ENCODE measurements around the gene SLC18A3. TPM values are rescaled to one million over a fixed set of nuclear protein-coding genes. Genes with fewer than 3 reads are reported as not detected.

SLC18A3 gene
- total RNA-seq, 1 donor from 2014 or later: not detected

DNA sequence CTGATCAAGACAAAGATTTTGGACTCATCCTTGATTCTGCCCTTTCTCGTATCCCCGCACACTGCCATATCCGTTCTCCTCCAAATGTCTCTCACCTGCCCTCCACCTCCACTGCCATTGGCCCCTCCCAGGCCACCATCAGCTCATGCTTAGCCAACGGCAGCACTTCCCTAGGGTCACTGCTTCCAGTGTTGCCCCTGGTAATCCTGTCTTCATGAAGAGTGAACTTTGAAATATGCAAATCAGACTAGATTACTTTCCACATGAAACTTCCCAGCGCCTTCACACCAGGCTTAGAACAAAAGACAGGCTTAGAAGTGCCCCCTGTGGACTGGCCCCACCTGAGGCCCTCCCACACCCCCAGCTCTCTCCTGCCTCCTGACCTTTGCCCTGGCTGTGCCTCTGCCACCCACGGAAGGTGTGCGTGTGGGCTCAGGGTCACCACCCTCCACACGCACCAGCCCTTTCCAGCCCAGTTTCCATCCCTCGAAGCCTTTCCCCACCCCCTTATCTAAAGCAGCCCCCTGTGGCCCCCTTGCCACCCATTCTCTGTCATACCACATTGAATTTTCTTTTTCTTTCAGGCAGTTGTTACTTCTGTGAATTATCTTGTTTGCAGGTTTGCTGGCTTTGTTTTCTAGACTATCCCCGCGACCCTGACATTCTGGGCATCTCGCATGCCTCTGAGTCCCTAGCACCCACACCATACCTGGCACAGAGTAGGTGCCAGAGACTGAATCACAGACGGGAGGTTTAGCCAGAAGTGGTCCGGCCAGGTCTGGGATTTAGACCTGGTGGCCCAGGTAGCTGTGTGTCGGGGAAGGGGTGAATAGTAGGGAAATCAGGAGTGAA, 42.5 kb downstream of the SLC18A3 start:
- ATAC-seq: no peak

DNA sequence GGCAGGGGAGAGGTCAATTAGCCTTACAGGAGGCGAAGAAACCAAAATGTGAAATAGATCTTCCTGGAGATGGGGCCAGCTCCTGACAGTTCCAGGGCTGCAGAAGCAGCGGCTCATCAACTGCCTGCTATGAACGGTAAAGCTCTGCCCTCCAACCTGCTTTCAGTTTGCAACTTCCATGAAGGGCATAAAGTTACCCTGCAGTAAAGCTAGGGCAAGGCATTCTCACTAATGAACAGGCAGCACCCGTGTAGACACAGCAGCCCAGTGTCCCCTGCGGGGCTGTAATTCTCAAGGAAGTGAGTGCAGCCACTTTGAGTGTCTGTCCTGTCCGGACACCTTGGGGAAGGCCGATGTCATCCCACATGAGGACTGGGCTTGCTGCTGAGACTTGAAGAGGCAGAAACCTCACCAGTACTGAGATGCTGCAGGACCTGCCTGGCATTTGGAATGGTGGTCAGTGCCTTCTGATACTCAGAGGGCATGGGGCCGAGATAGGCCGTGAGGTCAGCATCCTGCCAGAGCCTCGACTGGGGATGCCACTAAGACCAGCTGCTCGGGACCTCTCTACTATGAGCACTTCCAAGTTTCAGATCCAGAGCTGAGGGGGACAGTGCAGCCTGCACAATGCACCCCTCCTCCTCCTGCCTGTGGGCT, 43.3 kb downstream of the SLC18A3 start:
- no peak for ATAC-seq

DNA sequence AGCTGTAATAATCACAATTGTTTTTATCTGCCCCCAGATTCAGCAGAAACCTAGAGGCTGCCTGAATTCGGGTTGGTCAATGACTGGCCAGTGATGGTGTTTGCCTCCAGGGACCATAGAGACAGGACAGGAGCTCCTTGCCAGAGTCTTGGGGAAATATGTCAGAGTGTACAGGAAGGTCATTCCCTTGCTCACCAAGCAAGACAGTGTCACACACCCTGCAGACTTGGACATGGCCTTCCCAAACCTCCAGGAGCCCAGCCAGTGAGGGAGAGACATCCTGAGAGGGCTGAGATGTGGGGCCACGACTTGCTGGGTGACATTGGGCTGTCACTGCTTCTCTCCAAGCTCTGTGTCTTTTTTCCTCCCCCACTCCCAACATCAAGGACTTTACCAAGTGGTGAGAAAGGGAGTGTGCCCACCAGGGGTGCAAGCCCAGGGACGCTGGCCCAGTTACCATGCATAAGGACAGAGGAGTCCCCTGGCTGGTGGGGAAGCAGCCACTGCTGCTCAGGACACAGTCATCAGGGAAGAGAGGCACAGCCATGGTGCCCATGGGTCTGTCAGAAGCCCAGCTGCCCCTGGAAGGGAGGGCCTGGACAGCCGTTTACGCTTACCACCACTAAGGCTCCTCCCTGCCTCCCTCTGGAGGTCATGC, 44.1 kb downstream of the SLC18A3 start:
- ATAC-seq: no peak

- ATAC-seq: no peak
Measured at GRCh38 chr10:49655099-49655498, 45.0 kb downstream of the SLC18A3 start.

- ATAC-seq: peak; percentile 56
Measured at GRCh38 chr10:49656845-49657493, 46.9 kb downstream of the SLC18A3 start.

GRCh38 chr10:49657606-49658005, 47.5 kb downstream of the SLC18A3 start:
- ATAC-seq: no peak

DNA sequence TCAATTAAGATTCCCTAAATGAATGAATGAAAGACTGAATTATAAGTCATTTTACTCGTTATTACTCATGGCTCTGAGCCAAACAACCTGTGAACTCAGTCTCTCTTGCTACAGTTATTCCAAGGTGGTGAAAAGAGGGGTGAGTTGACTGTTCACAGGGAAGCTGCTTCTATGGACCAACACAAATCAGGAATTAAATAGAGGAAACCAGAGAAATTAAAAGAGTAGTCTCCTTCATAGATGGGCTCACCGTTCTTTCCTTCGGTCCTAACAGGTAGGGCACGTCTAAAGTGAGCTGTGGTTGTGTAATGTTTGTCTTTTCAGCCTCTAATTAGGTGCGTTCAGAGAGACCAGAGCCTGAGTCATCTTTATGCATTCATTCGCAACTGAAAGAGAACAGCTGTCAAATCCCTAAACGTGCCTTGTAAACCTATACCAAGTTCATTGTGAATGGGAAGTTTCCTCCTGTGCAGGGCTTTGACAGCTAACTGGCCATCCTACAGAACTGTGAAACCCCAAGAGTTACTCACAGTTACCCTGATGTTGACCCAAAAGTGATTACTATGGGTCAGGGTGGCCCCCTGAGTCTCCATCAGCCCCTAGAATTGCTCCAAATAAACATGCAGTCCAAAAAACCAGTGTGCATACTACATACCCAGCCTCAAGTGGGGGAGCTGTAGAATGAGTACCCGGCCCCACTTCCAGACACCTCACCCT, 51.2 kb downstream of the SLC18A3 start:
- peak; percentile 93 for ATAC-seq

Other genes with a start within 250 kb of the SLC18A3 start
- gene DRGX, start 214.2 kb upstream of the SLC18A3 start, total RNA-seq: not detected
- 19.0 TPM for gene ERCC6, start 71.2 kb upstream of the SLC18A3 start, total RNA-seq
- not detected for gene CHAT, start 3.7 kb downstream of the SLC18A3 start, total RNA-seq
- not detected for gene C10orf53, start 69.3 kb downstream of the SLC18A3 start, total RNA-seq
- gene OGDHL, start 152.0 kb downstream of the SLC18A3 start, total RNA-seq: 0.52 TPM